ENCODE data around the gene CHP1. TPM values are rescaled to one million over a fixed set of nuclear protein-coding genes. Genes with fewer than 3 reads are reported as not detected.
A peak's percentile ranks its signal among the peaks of the same experiment; 100 is the strongest.
"Not testable (repeated sequence)": the region's sequence is repeated elsewhere in the genome, so short reads cannot be mapped to it uniquely, and the experiment has no call there.

CHP1 gene
- total and polyA plus RNA-seq, 8 donors, result 51.2 to 207 (median 59.0) TPM

GRCh38 chr15:41307679-41308078, 76.6 kb downstream of the CHP1 start:
- no peaks in the 10 kb centered on the region for H3K4me1 ChIP-seq
- H3K36me3 ChIP-seq, result peaks cover 0 to 30% of the 10 kb centered on the region in 2 donors
- DNase-seq (no peak), ATAC-seq (no peak)
- H3K27me3 ChIP-seq, result no peaks in the 10 kb centered on the region
- no peak for TF ChIP-seq CTCF (IDR thresholded peaks at IDR 0.05)
- intact Hi-C loops (cut with DNase I), result no loop called here
- no peaks in the 10 kb centered on the region for H3K9me3 ChIP-seq
- H3K27ac ChIP-seq, result no peak overlapping the region
- H3K4me3 ChIP-seq, result no peak overlapping the region

- no peak overlapping the region for H3K4me3 ChIP-seq
- H3K27ac ChIP-seq, result no peak overlapping the region
- no peaks in the 10 kb centered on the region for H3K4me1 ChIP-seq
- H3K27me3 ChIP-seq, result no peaks in the 10 kb centered on the region
- no peaks in the 10 kb centered on the region for H3K9me3 ChIP-seq
- no peak for TF ChIP-seq CTCF (IDR thresholded peaks at IDR 0.05)
- no peak for ATAC-seq
- DNase-seq, result no peak
- intact Hi-C loops (cut with DNase I), result no loop called here
- peaks cover 0 to 30% of the 10 kb centered on the region in 2 donors for H3K36me3 ChIP-seq
These were observed 78.3 kb downstream of the CHP1 start for GRCh38 chr15:41309226-41309905.

GRCh38 chr15:41320805-41321330, 89.8 kb downstream of the CHP1 start:
- intact Hi-C loops (cut with DNase I); H3K4me1 ChIP-seq; ATAC-seq; H3K4me3 ChIP-seq; H3K36me3 ChIP-seq; DNase-seq; H3K9me3 ChIP-seq; H3K27ac ChIP-seq; H3K27me3 ChIP-seq: not testable (repeated sequence)

- no peak for TF ChIP-seq CTCF (IDR thresholded peaks at IDR 0.05)
- Histone ChIP-seq H3K36me3 (no peaks in the 10 kb centered on the region), H3K4me1 (no peaks in the 10 kb centered on the region), H3K4me3 (no peak overlapping the region), H3K27me3 (no peaks in the 10 kb centered on the region), H3K9me3 (no peaks in the 10 kb centered on the region), H3K27ac (no peak overlapping the region)
- DNase-seq (no peak), ATAC-seq (no peak)
- intact Hi-C loops (cut with DNase I), result no loop called here
These were observed 92.5 kb downstream of the CHP1 start for GRCh38 chr15:41323611-41324010.

GRCh38 chr15:41331281-41331680, 100.2 kb downstream of the CHP1 start:
- TF ChIP-seq CTCF (IDR thresholded peaks at IDR 0.05), result no peak
- no peaks in the 10 kb centered on the region for H3K9me3 ChIP-seq
- no peak overlapping the region for H3K27ac ChIP-seq
- H3K27me3 ChIP-seq, result no peaks in the 10 kb centered on the region
- ATAC-seq (no peak), DNase-seq (no peak)
- intact Hi-C loops (cut with DNase I), result no loop called here
- H3K36me3 ChIP-seq, result no peaks in the 10 kb centered on the region
- peaks cover 0 to 23% of the 10 kb centered on the region in 2 donors for H3K4me1 ChIP-seq
- H3K4me3 ChIP-seq, result peak overlapping the region in 1 of 2 donors; percentile 84

Other genes starting within 250 kb of the CHP1 start
- gene INO80, start 115.0 kb upstream of the CHP1 start, total RNA-seq, result 10 to 100 TPM; 20.1 to 31.0 TPM
- 10 to 100 TPM; 23.7 to 27.6 (median 26.0) TPM for gene INO80, start 115.0 kb upstream of the CHP1 start, polyA plus RNA-seq (ENCODE audit: insufficient read length in 6 of 6)
- not detected for gene EXD1, start 511 bp upstream of the CHP1 start, total RNA-seq
- under 1 TPM in 1 of 6 donors, not detected in 5; 0.06 TPM for gene EXD1, start 511 bp upstream of the CHP1 start, polyA plus RNA-seq (ENCODE audit: insufficient read length in 6 of 6)
- gene OIP5, start 101.3 kb downstream of the CHP1 start, total RNA-seq, result 1 to 10 TPM; 1.6 to 3.4 TPM
- 10 to 100 TPM in 1 of 6 donors, 1 to 10 TPM in 5; 6.3 to 12.2 (median 7.1) TPM for gene OIP5, start 101.3 kb downstream of the CHP1 start, polyA plus RNA-seq (ENCODE audit: insufficient read length in 6 of 6)
- gene NUSAP1, start 101.6 kb downstream of the CHP1 start, total RNA-seq, result 10 to 100 TPM; 10.2 to 27.6 TPM
- gene NUSAP1, start 101.6 kb downstream of the CHP1 start, polyA plus RNA-seq (ENCODE audit: insufficient read length in 6 of 6), result 100 to 1,000 TPM in 1 of 6 donors, 10 to 100 TPM in 5; 58.2 to 147 (median 84.4) TPM
- gene NDUFAF1, start 171.2 kb downstream of the CHP1 start, total RNA-seq, result 10 to 100 TPM; 17.7 to 17.8 TPM
- gene NDUFAF1, start 171.2 kb downstream of the CHP1 start, polyA plus RNA-seq (ENCODE audit: insufficient read length in 6 of 6), result 10 to 100 TPM; 18.0 to 21.2 (median 18.5) TPM
- 10 to 100 TPM; 22.3 to 23.9 TPM for gene RTF1, start 185.8 kb downstream of the CHP1 start, total RNA-seq
- 10 to 100 TPM; 65.7 to 70.6 (median 69.7) TPM for gene RTF1, start 185.8 kb downstream of the CHP1 start, polyA plus RNA-seq (ENCODE audit: insufficient read length in 6 of 6)